Effector memory CD4-positive, alpha-beta T cell (primary cell): ENCODE measurements around the gene CBX2.

ENCODE experiments used
- DNase-seq, 3 donors: peaks; one replicate each; pipeline ENCODE4 v3.0.0-alpha.2; 2020
- H3K27ac ChIP-seq: 2 replicates; pipeline ENCODE4 v1.7.0; 2013; ENCODE audit warnings: mild to moderate bottlenecking, low read length, moderate library complexity; ENCODE audit not compliant: insufficient read depth, poor library complexity, severe bottlenecking
- H3K27me3 ChIP-seq: replicated peaks from 2 replicates; pipeline ENCODE4 v1.7.0; 2013; ENCODE audit warnings: mild to moderate bottlenecking, low read length; ENCODE audit not compliant: insufficient read depth, control insufficient read depth, poor library complexity, severe bottlenecking
- H3K36me3 ChIP-seq: 2 replicates; pipeline ENCODE4 v1.7.0; 2013; ENCODE audit warnings: mild to moderate bottlenecking, low read length, moderate library complexity; ENCODE audit not compliant: control insufficient read depth, insufficient read depth
- H3K4me1 ChIP-seq: 2 replicates; pipeline ENCODE4 v1.7.0; 2013; ENCODE audit warnings: low read length, mild to moderate bottlenecking; ENCODE audit not compliant: control insufficient read depth, insufficient read depth, poor library complexity, severe bottlenecking
- H3K4me3 ChIP-seq: 2 replicates; pipeline ENCODE4 v1.7.0; 2013; ENCODE audit warnings: low read length, low read depth, mild to moderate bottlenecking; ENCODE audit not compliant: insufficient read depth, poor library complexity, severe bottlenecking
- H3K9me3 ChIP-seq: 2 replicates; pipeline ENCODE4 v1.7.0; 2013; ENCODE audit warnings: mild to moderate bottlenecking, low read length, moderate library complexity; ENCODE audit not compliant: control insufficient read depth

Gene CBX2

DNA sequence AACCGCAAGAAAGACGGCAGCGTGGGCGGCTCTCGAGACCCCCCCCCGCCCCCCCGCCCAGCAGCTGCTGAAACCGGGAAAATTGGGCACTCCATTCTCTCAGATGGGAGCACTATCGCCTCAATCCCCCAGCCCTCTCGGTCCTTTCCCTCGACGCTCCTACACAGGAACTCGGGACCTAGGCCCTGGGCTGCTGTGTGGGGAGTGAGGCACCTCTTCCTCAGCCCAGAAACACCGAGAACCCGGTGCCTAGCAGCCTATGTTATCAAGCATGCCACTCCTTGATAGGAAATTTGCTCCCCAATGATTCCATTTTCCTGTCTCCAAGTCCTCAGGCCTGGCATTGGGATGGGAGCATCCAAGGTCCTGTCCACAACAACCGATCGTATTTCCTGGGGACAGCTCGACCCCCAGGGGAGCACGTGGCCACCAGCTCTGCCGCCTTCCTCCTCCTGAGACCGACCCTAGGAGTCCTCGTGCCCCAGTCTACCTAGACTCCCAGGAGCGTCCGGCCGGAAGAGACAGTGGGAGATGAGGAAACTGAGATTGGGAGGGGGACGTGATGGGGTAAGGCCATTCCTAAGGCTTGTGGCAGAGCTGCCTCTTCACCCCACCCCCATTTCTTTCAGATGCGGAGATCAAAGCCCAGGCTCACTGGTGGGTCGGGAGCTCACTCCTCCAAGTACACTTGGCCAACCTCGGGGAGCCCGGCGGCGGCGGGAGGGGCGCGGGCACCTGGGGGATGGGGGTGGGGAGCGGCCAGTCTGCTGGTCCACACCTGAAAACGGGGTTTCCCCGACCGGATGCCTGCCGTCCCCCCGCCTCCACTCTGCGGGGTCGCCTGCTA, 36.4 kb downstream of the CBX2 start:
- Histone ChIP-seq H3K9me3 (no peaks in the 10 kb centered on the region), H3K4me1 (peaks cover 45% of the 10 kb centered on the region), H3K27me3 (peaks cover 69% of the 10 kb centered on the region), H3K4me3 (no peak overlapping the region), H3K27ac (no peak overlapping the region), H3K36me3 (no peaks in the 10 kb centered on the region)
- no peak for DNase-seq

DNA sequence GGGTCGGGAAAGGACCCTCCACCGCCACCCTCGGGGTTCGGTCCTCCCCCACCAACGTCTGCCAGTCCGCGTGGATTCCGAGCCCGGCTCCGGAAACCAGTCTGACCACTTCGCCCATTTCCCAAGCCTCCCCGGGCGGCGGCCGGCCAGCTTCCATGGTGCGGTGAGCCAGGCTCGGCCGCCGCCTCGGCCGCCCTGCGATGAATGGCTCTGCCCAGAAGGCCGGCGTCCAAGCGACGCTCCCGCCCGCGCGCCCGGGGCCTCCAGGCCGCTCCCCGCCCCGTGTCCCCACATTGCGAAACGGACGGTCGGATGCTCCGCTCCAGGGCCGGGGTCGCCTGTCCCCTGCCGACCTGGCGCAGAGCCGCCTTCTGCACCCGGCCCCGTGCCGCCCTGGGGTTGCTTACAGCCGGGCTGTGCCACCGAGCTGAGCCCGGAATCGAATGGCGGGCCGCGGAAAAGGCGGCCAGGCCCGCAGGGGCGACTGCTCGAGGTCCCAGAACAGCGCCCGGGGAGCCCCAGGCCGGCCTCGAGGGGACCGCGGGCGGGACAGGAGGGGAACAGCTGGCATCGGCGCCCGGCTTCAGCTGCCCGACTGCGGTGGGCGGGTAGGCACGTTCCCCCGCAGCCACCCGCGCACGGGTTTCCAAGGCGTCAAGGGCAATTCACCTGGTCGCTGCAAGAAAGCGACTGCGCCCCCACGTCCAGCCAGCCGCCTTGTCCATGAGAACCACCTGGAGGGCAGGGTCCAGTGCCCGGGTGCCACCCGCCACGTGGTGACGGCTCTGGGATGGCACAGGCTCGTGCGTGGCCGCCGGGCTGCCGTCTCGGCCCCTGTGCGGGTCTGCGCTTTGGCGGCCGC, 37.3 kb downstream of the CBX2 start:
- no peaks in the 10 kb centered on the region for H3K9me3 ChIP-seq
- H3K4me3 ChIP-seq = no peak overlapping the region
- H3K36me3 ChIP-seq = no peaks in the 10 kb centered on the region
- peaks cover 43% of the 10 kb centered on the region for H3K4me1 ChIP-seq
- no peak for DNase-seq
- peaks cover 66% of the 10 kb centered on the region for H3K27me3 ChIP-seq
- H3K27ac ChIP-seq = no peak overlapping the region

- H3K4me3 ChIP-seq = no peak overlapping the region
- peaks cover 59% of the 10 kb centered on the region for H3K27me3 ChIP-seq
- H3K9me3 ChIP-seq = no peaks in the 10 kb centered on the region
- no peak overlapping the region for H3K27ac ChIP-seq
- peaks cover 38% of the 10 kb centered on the region for H3K4me1 ChIP-seq
- DNase-seq = no peak
- H3K36me3 ChIP-seq = no peaks in the 10 kb centered on the region
Measured at GRCh38 chr17:79815836-79816461, 38.0 kb downstream of the CBX2 start.

- no peaks in the 10 kb centered on the region for H3K36me3 ChIP-seq
- no peak overlapping the region for H3K27ac ChIP-seq
- peaks cover 39% of the 10 kb centered on the region for H3K27me3 ChIP-seq
- no peak overlapping the region for H3K4me3 ChIP-seq
- H3K9me3 ChIP-seq = no peaks in the 10 kb centered on the region
- no peak for DNase-seq
- peaks cover 16% of the 10 kb centered on the region for H3K4me1 ChIP-seq
Measured at GRCh38 chr17:79818026-79818758, 40.2 kb downstream of the CBX2 start.

- Histone ChIP-seq H3K27ac (no peak overlapping the region), H3K27me3 (peaks cover 35% of the 10 kb centered on the region), H3K9me3 (no peaks in the 10 kb centered on the region), H3K36me3 (no peaks in the 10 kb centered on the region), H3K4me3 (no peak overlapping the region), H3K4me1 (peaks cover 16% of the 10 kb centered on the region)
- DNase-seq = no peak
Measured at GRCh38 chr17:79819085-79819484, 41.1 kb downstream of the CBX2 start.

- no peak for DNase-seq
- H3K9me3 ChIP-seq = no peaks in the 10 kb centered on the region
- no peak overlapping the region for H3K27ac ChIP-seq
- no peaks in the 10 kb centered on the region for H3K36me3 ChIP-seq
- no peak overlapping the region for H3K4me3 ChIP-seq
- peaks cover 28% of the 10 kb centered on the region for H3K27me3 ChIP-seq
- peaks cover 10% of the 10 kb centered on the region for H3K4me1 ChIP-seq
Measured at GRCh38 chr17:79819534-79820276, 41.8 kb downstream of the CBX2 start.

DNA sequence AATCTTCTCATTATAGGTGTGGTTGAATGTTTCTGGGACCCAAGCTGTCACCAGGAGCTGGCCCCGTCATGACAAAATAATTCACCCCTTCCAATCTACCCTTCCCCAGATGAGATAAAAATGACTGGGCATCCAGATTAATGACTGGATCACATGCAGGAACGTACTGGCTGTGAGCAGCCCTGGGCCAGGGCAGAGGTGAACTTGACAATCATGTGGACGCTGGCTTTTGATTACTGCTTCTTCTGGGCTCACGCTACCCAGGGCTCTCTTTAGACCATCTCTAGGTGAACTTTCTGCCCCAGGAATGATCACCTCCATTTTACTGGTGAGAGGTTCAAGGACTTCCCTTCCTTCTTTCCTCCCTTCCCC, 43.0 kb downstream of the CBX2 start:
- peaks cover 16% of the 10 kb centered on the region for H3K27me3 ChIP-seq
- DNase-seq = no peak
- H3K4me1 ChIP-seq = no peaks in the 10 kb centered on the region
- no peaks in the 10 kb centered on the region for H3K9me3 ChIP-seq
- H3K4me3 ChIP-seq = no peak overlapping the region
- H3K27ac ChIP-seq = no peak overlapping the region
- no peaks in the 10 kb centered on the region for H3K36me3 ChIP-seq

DNA sequence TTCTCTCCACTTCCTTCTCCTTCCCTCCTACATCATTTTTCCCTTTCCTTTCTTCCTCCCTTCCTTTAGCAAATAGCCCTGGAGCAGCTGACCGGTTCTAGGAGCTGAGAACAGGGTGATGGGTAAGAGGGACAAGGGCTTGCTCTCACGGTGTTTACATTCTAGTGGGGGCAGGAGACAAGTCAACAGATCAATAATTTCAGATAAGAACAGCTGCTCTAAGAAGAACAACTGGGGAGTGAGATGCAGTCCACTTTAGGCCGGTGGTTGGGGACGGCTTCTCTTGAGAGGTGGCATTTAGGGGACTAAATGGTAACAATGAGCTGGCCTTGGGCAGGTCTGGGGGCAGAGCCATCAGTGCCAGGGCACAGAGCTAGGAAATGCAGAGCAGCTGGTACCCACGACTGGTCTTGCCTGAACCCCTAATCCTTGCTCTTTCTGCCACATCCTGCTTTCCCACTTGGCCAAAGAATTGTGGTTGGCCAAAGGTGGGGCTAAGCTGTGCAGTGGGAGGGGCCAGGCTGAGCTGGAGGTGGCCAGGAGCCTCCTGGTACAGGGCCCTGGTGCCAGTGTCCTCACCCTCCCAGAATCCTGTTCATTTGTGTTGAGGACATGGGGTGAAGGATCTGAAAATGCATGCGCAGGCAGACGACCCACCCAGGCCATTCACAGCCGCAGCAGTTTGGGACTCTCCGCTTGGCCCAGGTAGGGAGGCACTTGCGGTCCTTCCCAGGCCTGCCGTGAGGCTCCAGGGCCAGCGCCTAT, 43.6 kb downstream of the CBX2 start:
- Histone ChIP-seq H3K4me3 (no peak overlapping the region), H3K9me3 (no peaks in the 10 kb centered on the region), H3K36me3 (no peaks in the 10 kb centered on the region), H3K4me1 (no peaks in the 10 kb centered on the region), H3K27me3 (peaks cover 10% of the 10 kb centered on the region), H3K27ac (no peak overlapping the region)
- DNase-seq = no peak
